Measurements from ENCODE around the gene BRF1. TPM values are rescaled to one million over a fixed set of nuclear protein-coding genes. Genes with fewer than 3 reads are reported as not detected.

The BRF1 gene
- polyA plus RNA-seq, 1 of the 3 experiments (the other 2 are of a cell fraction): 15.7 TPM

DNA sequence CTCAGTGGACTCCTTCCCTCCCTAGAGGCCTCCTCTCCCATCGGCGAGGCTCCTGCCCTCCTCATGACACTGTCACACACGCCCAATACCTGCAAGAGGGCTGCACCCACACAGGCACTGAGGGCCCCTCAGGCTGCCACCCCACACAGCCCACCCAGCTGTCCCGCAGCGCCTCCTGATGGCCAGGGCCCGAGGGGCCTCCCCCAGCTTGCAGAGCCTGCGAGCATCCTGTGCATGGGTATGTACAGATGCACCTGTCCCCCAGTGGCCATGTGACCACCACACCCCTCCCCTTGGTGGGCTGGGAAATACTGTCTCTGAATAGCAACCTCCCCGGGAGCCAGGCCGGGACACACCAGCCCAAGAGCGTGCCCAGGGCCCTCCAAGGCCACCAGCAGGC lies 100.7 kb downstream of the BRF1 start:
- 83% methylated on average over 7 of the region's 10 CpGs for WGBS (ENCODE audit: low lambda C conversion rate)
- no peak overlapping the region for H2AFZ ChIP-seq (ENCODE audit: low read depth)
- H3K4me1 ChIP-seq (ENCODE audit: control insufficient read depth in 1 of 2, insufficient read depth in 2 of 2, low read depth in 1 of 2, low read length in 1 of 2): peaks cover 0 to 47% of the 10 kb centered on the region in 2 experiments; a peak in 1 of 4 replicates
- DNase-seq: no peak
- ChIA-PET POLR2A (interaction anchor here (0.6 kb wide), 1 partner anchor 34 kb away, joined by 3 read pairs; no protein-coding TSS in a partner anchor), CTCF (interaction anchor here (1.1 to 2.0 kb wide), 4 partner anchors 15 to 128 kb away, joined by 3 to 10 read pairs (median 4); partner anchors contain the start of gene BTBD6)
- TF ChIP-seq, protein P1, sequence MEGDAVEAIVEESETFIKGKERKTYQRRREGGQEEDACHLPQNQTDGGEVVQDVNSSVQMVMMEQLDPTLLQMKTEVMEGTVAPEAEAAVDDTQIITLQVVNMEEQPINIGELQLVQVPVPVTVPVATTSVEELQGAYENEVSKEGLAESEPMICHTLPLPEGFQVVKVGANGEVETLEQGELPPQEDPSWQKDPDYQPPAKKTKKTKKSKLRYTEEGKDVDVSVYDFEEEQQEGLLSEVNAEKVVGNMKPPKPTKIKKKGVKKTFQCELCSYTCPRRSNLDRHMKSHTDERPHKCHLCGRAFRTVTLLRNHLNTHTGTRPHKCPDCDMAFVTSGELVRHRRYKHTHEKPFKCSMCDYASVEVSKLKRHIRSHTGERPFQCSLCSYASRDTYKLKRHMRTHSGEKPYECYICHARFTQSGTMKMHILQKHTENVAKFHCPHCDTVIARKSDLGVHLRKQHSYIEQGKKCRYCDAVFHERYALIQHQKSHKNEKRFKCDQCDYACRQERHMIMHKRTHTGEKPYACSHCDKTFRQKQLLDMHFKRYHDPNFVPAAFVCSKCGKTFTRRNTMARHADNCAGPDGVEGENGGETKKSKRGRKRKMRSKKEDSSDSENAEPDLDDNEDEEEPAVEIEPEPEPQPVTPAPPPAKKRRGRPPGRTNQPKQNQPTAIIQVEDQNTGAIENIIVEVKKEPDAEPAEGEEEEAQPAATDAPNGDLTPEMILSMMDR (IDR thresholded peaks at IDR 0.05): peak; percentile 26; the same call in 1 of the 2 replicates
- TF ChIP-seq JUND (IDR thresholded peaks at IDR 0.05) (no peak), ELF1 (IDR thresholded peaks at IDR 0.05) (no peak)
- TF ChIP-seq, protein P2, sequence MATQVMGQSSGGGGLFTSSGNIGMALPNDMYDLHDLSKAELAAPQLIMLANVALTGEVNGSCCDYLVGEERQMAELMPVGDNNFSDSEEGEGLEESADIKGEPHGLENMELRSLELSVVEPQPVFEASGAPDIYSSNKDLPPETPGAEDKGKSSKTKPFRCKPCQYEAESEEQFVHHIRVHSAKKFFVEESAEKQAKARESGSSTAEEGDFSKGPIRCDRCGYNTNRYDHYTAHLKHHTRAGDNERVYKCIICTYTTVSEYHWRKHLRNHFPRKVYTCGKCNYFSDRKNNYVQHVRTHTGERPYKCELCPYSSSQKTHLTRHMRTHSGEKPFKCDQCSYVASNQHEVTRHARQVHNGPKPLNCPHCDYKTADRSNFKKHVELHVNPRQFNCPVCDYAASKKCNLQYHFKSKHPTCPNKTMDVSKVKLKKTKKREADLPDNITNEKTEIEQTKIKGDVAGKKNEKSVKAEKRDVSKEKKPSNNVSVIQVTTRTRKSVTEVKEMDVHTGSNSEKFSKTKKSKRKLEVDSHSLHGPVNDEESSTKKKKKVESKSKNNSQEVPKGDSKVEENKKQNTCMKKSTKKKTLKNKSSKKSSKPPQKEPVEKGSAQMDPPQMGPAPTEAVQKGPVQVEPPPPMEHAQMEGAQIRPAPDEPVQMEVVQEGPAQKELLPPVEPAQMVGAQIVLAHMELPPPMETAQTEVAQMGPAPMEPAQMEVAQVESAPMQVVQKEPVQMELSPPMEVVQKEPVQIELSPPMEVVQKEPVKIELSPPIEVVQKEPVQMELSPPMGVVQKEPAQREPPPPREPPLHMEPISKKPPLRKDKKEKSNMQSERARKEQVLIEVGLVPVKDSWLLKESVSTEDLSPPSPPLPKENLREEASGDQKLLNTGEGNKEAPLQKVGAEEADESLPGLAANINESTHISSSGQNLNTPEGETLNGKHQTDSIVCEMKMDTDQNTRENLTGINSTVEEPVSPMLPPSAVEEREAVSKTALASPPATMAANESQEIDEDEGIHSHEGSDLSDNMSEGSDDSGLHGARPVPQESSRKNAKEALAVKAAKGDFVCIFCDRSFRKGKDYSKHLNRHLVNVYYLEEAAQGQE (IDR thresholded peaks at IDR 0.05; ENCODE audit: low read depth, low read length): no peak
- TF ChIP-seq, protein P3, sequence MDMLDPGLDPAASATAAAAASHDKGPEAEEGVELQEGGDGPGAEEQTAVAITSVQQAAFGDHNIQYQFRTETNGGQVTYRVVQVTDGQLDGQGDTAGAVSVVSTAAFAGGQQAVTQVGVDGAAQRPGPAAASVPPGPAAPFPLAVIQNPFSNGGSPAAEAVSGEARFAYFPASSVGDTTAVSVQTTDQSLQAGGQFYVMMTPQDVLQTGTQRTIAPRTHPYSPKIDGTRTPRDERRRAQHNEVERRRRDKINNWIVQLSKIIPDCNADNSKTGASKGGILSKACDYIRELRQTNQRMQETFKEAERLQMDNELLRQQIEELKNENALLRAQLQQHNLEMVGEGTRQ (IDR thresholded peaks at IDR 0.05; ENCODE audit: borderline replicate concordance, low read depth, low read length): no peak
- no peaks in the 10 kb centered on the region for H3F3A ChIP-seq (replicated peaks; ENCODE audit: insufficient read depth)
- no peak overlapping the region for H3K27ac ChIP-seq (ENCODE audit: low read depth in 2 of 2, low read length in 1 of 2)
- H3K36me3 ChIP-seq (replicated peaks in 1 of 2; ENCODE audit: control insufficient read depth in 1 of 2, insufficient read depth in 2 of 2, low read length in 1 of 2): no peaks in the 10 kb centered on the region
- no peak overlapping the region for H3K4me2 ChIP-seq
- no peaks in the 10 kb centered on the region for H3K79me2 ChIP-seq (ENCODE audit: insufficient read depth)
- H3K4me3 ChIP-seq (ENCODE audit: low read depth in 2 of 2, low read length in 1 of 2): no peak overlapping the region
- no peaks in the 10 kb centered on the region for H3K9me3 ChIP-seq
- H3K9me2 ChIP-seq: no peaks in the 10 kb centered on the region
- no peaks in the 10 kb centered on the region for H4K20me1 ChIP-seq (ENCODE audit: insufficient read depth)
- no peaks in the 10 kb centered on the region for H3K27me3 ChIP-seq (ENCODE audit: insufficient read depth)
- H3K9ac ChIP-seq: no peak overlapping the region

DNA sequence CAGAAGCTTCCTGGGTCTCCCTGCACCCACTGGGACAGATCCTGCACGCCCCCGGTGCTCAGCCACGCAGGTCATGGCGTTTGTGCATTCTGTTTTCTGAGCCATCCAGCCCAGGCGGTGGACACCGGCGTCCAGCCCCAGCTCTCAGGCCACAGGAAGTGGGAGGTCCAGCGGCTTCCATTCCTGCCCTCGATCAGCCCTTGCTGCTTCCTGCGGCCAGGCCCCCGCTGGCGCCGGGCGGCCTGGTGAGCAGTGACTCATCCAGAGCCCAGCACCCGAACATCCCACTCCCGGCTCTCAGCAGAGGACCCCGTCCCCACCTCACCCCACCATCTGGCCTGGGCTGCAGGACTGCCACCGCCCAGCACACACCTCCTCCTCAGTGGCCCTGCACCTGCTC lies 101.7 kb downstream of the BRF1 start:
- Histone ChIP-seq H3K4me3 (ENCODE audit: low read depth in 2 of 2, low read length in 1 of 2) (no peak overlapping the region), H3K27me3 (ENCODE audit: insufficient read depth) (no peaks in the 10 kb centered on the region), H3K27ac (ENCODE audit: low read depth in 2 of 2, low read length in 1 of 2) (no peak overlapping the region), H3K9me3 (no peaks in the 10 kb centered on the region), H3K9me2 (no peaks in the 10 kb centered on the region), H3K36me3 (replicated peaks in 1 of 2; ENCODE audit: control insufficient read depth in 1 of 2, insufficient read depth in 2 of 2, low read length in 1 of 2) (no peaks in the 10 kb centered on the region), H3K4me2 (no peak overlapping the region), H2AFZ (ENCODE audit: low read depth) (no peak overlapping the region), H3K79me2 (ENCODE audit: insufficient read depth) (no peaks in the 10 kb centered on the region), H3F3A (replicated peaks; ENCODE audit: insufficient read depth) (no peaks in the 10 kb centered on the region), H3K9ac (no peak overlapping the region), H3K4me1 (ENCODE audit: control insufficient read depth in 1 of 2, insufficient read depth in 2 of 2, low read depth in 1 of 2, low read length in 1 of 2) (peaks cover 3 to 47% of the 10 kb centered on the region in 2 experiments; a peak in 2 of 4 replicates), H4K20me1 (ENCODE audit: insufficient read depth) (no peaks in the 10 kb centered on the region)
- DNase-seq: no peak
- ChIA-PET POLR2A (no interaction called here), CTCF (interaction anchor here (0.8 to 1.9 kb wide), 2 partner anchors 49 to 83 kb away, joined by 3 to 4 read pairs; partner anchors contain the start of gene BTBD6)
- WGBS (ENCODE audit: low lambda C conversion rate): 65% methylated on average over 10 of the region's 18 CpGs
- TF ChIP-seq, protein P4, sequence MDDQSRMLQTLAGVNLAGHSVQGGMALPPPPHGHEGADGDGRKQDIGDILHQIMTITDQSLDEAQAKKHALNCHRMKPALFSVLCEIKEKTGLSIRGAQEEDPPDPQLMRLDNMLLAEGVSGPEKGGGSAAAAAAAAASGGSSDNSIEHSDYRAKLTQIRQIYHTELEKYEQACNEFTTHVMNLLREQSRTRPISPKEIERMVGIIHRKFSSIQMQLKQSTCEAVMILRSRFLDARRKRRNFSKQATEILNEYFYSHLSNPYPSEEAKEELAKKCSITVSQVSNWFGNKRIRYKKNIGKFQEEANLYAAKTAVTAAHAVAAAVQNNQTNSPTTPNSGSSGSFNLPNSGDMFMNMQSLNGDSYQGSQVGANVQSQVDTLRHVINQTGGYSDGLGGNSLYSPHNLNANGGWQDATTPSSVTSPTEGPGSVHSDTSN (IDR thresholded peaks at IDR 0.05): no peak

Measured in SK-N-SH (cell line).